ENCODE data around the gene LAPTM5. TPM values are rescaled to one million over a fixed set of nuclear protein-coding genes. Genes with fewer than 3 reads are reported as not detected.
A peak's percentile ranks its signal among the peaks of the same experiment; 100 is the strongest.

Gene LAPTM5
- total RNA-seq, 1 donor from 2014 or later = not detected

DNA sequence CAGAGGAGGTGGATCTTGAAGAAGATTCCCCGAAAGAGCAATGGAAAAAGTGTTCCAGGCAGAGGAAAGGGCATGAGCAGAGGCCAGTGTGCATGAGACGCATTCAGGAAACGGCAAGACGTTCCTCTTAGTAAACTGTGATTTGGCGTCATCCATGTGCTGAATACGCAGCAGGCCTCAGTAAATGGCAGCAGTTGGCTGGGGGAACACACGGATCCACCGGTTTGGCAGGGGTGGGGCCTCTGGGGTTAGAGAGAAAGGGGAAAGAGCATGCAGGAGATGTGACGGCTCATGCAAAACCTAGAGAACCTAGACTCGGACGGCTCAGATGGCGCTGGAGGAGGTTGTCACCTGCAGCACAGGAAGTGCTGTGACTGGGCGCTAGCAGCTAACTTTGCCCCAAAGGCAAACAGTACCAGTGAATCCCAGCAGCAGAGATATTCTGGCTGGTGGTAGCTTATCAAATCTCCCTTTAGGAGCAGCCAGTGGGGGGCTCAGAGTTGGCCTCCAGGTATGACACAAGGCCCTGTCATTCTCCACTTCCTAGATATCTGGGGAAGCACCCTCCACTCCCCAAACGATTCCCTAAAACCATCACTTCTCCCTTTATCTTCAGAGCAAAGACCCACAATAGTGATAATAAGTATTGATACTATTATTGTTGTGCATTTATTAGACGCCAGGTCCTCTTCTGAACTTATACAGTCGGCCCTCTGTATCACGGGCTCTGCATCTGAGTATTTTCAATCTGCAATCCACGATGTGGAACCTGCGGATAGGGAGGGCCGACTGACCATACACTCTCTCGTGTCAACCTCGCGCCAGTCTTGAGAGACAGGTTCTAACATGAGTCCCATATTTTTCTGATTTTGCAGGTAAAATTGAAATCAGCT is 7.6 kb downstream of the LAPTM5 start:
- no peak overlapping the region for H3K27ac ChIP-seq
- no peak overlapping the region for H3K4me3 ChIP-seq
- H3K36me3 Mint-ChIP-seq = no peaks in the 10 kb centered on the region
- H3K27ac Mint-ChIP-seq = no peak overlapping the region
- no peaks in the 10 kb centered on the region for H3K79me2 ChIP-seq (ENCODE audit: low read depth)
- TF ChIP-seq EZH2 (IDR thresholded peaks at IDR 0.05) (no peak), EZH2phosphoT487 (IDR thresholded peaks at IDR 0.05) (no peak), CTCF (IDR thresholded peaks at IDR 0.05) (no peak)
- no peaks in the 10 kb centered on the region for H3K9me3 Mint-ChIP-seq
- no peak for DNase-seq (ENCODE audit: low spot score)
- H3F3A ChIP-seq (ENCODE audit: low read depth) = no peaks in the 10 kb centered on the region
- H2AFZ ChIP-seq (replicated peaks) = no peak overlapping the region
- no peaks in the 10 kb centered on the region for H3K36me3 ChIP-seq
- H4K20me1 ChIP-seq (ENCODE audit: low read depth) = no peaks in the 10 kb centered on the region
- no peak overlapping the region for H3K4me3 Mint-ChIP-seq
- H3K27me3 Mint-ChIP-seq (ENCODE audit: insufficient read depth, low read depth) = peaks cover 9% of the 10 kb centered on the region
- H3K4me1 Mint-ChIP-seq = peaks cover 12% of the 10 kb centered on the region
- no peaks in the 10 kb centered on the region for H3K27me3 ChIP-seq
- H3K9ac ChIP-seq = no peak overlapping the region
- peaks cover 4% of the 10 kb centered on the region for H3K4me1 ChIP-seq
- no peaks in the 10 kb centered on the region for H3K9me3 ChIP-seq (ENCODE audit: low read depth)
- no peak overlapping the region for H3K4me2 ChIP-seq

- Histone ChIP-seq H3K79me2 (ENCODE audit: low read depth) (no peaks in the 10 kb centered on the region), H3K36me3 (no peaks in the 10 kb centered on the region), H3K9ac (no peak overlapping the region), H3K27me3 (no peaks in the 10 kb centered on the region), H3K4me2 (no peak overlapping the region), H2AFZ (replicated peaks) (peak overlapping the region; percentile 81), H3K4me1 (peaks cover 4% of the 10 kb centered on the region), H3F3A (ENCODE audit: low read depth) (no peaks in the 10 kb centered on the region), H3K9me3 (ENCODE audit: low read depth) (no peaks in the 10 kb centered on the region), H3K27ac (no peak overlapping the region), H3K4me3 (no peak overlapping the region), H4K20me1 (ENCODE audit: low read depth) (no peaks in the 10 kb centered on the region)
- TF ChIP-seq EZH2phosphoT487 (IDR thresholded peaks at IDR 0.05) (no peak), EZH2 (IDR thresholded peaks at IDR 0.05) (no peak), CTCF (IDR thresholded peaks at IDR 0.05) (no peak)
- no peak for DNase-seq (ENCODE audit: low spot score)
- Mint-ChIP-seq H3K27ac (peak overlapping the region; percentile 70), H3K9me3 (no peaks in the 10 kb centered on the region), H3K27me3 (ENCODE audit: insufficient read depth, low read depth) (peaks cover 10% of the 10 kb centered on the region), H3K36me3 (no peaks in the 10 kb centered on the region), H3K4me1 (peaks cover 12% of the 10 kb centered on the region), H3K4me3 (no peak overlapping the region)
Observed at GRCh38 chr1:30748699-30749401, 8.7 kb downstream of the LAPTM5 start.

DNA sequence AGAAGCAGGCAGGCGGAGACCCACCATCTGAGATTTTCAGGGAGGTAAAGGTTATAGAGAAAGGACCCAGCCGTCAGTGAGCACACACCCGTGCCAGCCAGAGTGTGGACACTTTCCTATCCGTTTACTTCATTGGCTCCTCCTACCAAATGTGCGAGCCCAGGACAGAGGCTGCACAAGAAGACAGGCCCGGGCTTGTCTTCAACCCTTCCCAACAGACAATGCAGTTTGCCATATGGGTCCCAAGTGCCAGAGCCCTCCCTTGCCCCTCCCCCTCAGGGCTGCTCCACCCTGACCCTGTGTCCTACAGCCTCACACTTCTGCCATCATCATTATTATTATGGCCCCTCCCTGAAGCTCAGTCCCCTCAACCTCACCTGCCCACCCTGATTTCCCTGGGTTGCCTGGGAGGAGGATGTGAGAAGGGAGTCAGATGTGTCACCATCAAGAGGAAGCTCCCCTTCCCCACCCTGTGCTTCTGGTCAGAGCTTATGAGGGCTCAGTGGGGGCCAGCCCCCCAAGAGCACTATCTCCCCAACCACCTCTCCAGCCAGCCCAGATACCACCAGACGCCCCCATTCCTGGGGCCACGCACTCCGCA is 9.4 kb downstream of the LAPTM5 start:
- no peak overlapping the region for H3K4me2 ChIP-seq
- H3K27me3 Mint-ChIP-seq (ENCODE audit: insufficient read depth, low read depth) = peaks cover 11% of the 10 kb centered on the region
- H3K36me3 ChIP-seq = no peaks in the 10 kb centered on the region
- H3K27ac Mint-ChIP-seq = no peak overlapping the region
- no peak overlapping the region for H3K4me3 Mint-ChIP-seq
- H3K4me1 ChIP-seq = peaks cover 4% of the 10 kb centered on the region
- no peaks in the 10 kb centered on the region for H3K9me3 Mint-ChIP-seq
- H3K27me3 ChIP-seq = no peaks in the 10 kb centered on the region
- H3K36me3 Mint-ChIP-seq = no peaks in the 10 kb centered on the region
- H3F3A ChIP-seq (ENCODE audit: low read depth) = no peaks in the 10 kb centered on the region
- H3K4me1 Mint-ChIP-seq = peaks cover 12% of the 10 kb centered on the region
- H2AFZ ChIP-seq (replicated peaks) = peak overlapping the region; percentile 81
- H3K4me3 ChIP-seq = no peak overlapping the region
- no peaks in the 10 kb centered on the region for H3K79me2 ChIP-seq (ENCODE audit: low read depth)
- H3K9ac ChIP-seq = no peak overlapping the region
- H3K9me3 ChIP-seq (ENCODE audit: low read depth) = no peaks in the 10 kb centered on the region
- TF ChIP-seq CTCF (IDR thresholded peaks at IDR 0.05) (no peak), EZH2 (IDR thresholded peaks at IDR 0.05) (no peak), EZH2phosphoT487 (IDR thresholded peaks at IDR 0.05) (no peak)
- DNase-seq (ENCODE audit: low spot score) = no peak
- no peak overlapping the region for H3K27ac ChIP-seq
- H4K20me1 ChIP-seq (ENCODE audit: low read depth) = no peaks in the 10 kb centered on the region

All from neural progenitor cell (in vitro differentiated cells).